Measurements from ENCODE around the gene CSRNP3.

DNA sequence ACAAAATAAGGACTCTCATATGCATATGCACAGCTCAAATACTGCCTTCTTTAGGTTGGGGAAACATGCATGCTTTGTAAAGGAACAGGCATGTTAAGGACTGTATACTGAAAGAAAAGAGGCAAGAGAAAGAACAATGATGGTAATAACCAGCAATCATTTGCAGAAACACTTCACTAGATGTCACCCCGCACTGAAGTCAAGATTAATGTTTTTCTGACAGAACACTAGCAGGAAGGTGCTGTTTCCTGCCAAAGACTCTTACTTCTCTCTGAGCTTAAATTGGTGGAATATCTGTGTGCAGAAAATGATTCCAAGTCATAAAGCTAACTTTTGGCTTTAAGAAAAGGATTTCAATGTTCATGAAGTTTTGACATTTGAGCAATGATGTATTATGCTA lies 19.3 kb upstream of the CSRNP3 start:
- TF ChIP-seq, protein P1, sequence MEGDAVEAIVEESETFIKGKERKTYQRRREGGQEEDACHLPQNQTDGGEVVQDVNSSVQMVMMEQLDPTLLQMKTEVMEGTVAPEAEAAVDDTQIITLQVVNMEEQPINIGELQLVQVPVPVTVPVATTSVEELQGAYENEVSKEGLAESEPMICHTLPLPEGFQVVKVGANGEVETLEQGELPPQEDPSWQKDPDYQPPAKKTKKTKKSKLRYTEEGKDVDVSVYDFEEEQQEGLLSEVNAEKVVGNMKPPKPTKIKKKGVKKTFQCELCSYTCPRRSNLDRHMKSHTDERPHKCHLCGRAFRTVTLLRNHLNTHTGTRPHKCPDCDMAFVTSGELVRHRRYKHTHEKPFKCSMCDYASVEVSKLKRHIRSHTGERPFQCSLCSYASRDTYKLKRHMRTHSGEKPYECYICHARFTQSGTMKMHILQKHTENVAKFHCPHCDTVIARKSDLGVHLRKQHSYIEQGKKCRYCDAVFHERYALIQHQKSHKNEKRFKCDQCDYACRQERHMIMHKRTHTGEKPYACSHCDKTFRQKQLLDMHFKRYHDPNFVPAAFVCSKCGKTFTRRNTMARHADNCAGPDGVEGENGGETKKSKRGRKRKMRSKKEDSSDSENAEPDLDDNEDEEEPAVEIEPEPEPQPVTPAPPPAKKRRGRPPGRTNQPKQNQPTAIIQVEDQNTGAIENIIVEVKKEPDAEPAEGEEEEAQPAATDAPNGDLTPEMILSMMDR (optimal IDR thresholded peaks at IDR 0.05 in 1 of 3, IDR thresholded peaks at IDR 0.05 in 1 of 3, conservative IDR thresholded peaks at IDR 0.05 in 1 of 3; ENCODE audit: extremely low read depth in 1 of 3, insufficient read depth in 2 of 3, low read length in 3 of 3) = no peak
- no peak for TF ChIP-seq EZH2 (IDR thresholded peaks at IDR 0.05; ENCODE audit: low read length)
